Measurements from ENCODE around the gene SLC48A1. TPM values are rescaled to one million over a fixed set of nuclear protein-coding genes. Genes with fewer than 3 reads are reported as not detected.

The SLC48A1 gene
- total RNA-seq, 1 donor from 2014 or later, result 11.5 TPM

DNA sequence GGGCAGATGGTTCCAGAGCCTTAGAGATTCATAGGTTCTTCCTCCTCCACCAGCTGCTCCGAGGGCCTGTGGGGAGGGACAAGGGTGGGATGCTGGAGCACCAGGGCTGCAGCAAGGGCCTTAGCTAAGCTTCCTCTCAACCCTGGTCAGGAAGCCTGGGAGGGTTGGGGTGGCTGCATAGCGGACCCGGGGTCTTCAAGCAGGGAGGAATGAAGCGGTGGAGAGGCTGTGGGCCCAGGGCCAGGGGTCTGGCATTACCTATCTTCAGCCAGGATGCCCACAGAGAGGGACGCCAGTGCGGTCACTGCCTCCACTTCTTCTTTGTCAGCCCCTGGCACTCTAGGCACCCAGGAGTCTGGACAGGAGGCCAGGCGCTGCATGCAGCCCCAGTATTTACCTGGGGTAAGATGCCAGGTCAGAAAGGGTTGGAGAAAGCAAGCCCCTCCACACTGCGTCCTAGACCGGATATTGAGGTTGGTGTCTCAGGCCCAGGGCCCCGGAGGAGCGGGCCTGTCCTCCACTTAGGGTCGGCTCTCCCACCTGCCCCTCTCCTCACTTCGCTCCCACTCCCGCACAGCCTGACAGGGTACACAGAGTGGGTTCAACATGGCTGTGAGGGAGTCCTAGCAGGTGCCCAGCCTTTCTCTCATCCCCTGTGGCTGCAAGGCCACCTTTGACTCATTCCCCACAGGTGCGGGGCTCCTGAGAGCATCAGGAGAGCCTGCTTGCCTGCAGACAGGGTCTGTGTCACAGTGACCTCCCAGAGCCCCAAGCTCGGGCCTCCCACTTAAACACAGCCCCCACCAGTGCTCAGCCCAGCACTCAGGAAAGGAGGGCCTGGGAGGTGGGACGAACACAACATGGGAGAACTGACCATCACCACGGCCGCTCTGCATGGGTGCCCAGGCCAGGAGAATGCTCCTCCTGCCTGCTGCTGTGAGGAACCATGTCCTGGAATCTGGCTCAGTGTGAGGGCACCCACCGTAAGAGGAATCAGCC lies 11.1 kb downstream of the SLC48A1 start:
- Mint-ChIP-seq H3K36me3 (ENCODE audit: low read depth) (peaks cover 34% of the 10 kb centered on the region), H3K4me1 (ENCODE audit: low read depth) (peaks cover 3% of the 10 kb centered on the region), H3K27ac (ENCODE audit: unreplicated experiment) (no peak overlapping the region), H3K27me3 (ENCODE audit: low read depth) (no peaks in the 10 kb centered on the region), H3K9me3 (ENCODE audit: low read depth) (no peaks in the 10 kb centered on the region), H3K4me3 (ENCODE audit: unreplicated experiment) (no peak overlapping the region)
- DNase-seq (ENCODE audit: low spot score), result no peak
- TF ChIP-seq, protein P1, sequence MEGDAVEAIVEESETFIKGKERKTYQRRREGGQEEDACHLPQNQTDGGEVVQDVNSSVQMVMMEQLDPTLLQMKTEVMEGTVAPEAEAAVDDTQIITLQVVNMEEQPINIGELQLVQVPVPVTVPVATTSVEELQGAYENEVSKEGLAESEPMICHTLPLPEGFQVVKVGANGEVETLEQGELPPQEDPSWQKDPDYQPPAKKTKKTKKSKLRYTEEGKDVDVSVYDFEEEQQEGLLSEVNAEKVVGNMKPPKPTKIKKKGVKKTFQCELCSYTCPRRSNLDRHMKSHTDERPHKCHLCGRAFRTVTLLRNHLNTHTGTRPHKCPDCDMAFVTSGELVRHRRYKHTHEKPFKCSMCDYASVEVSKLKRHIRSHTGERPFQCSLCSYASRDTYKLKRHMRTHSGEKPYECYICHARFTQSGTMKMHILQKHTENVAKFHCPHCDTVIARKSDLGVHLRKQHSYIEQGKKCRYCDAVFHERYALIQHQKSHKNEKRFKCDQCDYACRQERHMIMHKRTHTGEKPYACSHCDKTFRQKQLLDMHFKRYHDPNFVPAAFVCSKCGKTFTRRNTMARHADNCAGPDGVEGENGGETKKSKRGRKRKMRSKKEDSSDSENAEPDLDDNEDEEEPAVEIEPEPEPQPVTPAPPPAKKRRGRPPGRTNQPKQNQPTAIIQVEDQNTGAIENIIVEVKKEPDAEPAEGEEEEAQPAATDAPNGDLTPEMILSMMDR (IDR thresholded peaks at IDR 0.05), result no peak

DNA sequence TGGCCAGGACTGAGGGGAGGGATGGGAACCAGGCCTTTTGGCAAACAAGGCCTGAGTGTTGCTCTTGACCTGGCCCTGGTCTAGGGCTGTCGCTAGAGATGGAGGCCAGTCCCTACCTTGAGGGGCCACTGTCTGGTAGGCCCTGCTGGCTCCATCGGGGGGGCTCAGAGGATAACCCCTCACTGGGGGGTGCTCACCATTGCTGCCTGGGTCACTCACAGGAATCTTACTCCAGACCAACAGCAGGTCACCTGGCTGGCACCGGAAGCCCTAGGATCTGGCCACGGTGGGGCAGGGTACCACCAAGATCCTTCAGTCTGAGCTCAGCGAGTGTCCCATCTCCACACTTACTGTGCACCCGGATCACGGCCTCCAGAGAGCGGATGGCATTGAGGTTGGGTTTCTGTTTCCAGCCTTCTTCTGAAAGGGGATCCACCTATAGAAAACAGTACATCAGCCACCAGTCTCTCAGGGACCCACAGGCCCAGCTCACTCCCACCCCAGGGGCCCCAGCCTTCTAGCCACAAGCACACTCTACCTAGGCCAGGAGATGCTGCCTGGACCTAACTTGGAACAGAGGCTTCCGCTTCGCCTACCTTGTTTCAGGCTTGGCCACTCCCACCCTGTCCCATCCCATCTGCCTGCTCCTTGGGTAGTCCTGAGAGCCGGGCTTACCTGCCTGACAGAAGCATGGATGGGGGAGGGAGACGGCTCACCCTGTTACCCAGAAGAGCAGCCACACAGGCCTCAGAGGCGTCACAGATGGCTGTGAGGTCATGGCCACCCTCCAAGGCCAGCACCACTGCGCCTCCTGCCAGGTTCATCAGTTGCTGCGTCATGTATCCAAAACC lies 12.2 kb downstream of the SLC48A1 start:
- Mint-ChIP-seq H3K4me1 (ENCODE audit: low read depth) (no peaks in the 10 kb centered on the region), H3K27me3 (ENCODE audit: low read depth) (no peaks in the 10 kb centered on the region), H3K4me3 (ENCODE audit: unreplicated experiment) (no peak overlapping the region), H3K36me3 (ENCODE audit: low read depth) (peaks cover 38% of the 10 kb centered on the region), H3K27ac (ENCODE audit: unreplicated experiment) (no peak overlapping the region), H3K9me3 (ENCODE audit: low read depth) (no peaks in the 10 kb centered on the region)
- TF ChIP-seq, protein P1 (IDR thresholded peaks at IDR 0.05), result no peak
- no peak for DNase-seq (ENCODE audit: low spot score)

DNA sequence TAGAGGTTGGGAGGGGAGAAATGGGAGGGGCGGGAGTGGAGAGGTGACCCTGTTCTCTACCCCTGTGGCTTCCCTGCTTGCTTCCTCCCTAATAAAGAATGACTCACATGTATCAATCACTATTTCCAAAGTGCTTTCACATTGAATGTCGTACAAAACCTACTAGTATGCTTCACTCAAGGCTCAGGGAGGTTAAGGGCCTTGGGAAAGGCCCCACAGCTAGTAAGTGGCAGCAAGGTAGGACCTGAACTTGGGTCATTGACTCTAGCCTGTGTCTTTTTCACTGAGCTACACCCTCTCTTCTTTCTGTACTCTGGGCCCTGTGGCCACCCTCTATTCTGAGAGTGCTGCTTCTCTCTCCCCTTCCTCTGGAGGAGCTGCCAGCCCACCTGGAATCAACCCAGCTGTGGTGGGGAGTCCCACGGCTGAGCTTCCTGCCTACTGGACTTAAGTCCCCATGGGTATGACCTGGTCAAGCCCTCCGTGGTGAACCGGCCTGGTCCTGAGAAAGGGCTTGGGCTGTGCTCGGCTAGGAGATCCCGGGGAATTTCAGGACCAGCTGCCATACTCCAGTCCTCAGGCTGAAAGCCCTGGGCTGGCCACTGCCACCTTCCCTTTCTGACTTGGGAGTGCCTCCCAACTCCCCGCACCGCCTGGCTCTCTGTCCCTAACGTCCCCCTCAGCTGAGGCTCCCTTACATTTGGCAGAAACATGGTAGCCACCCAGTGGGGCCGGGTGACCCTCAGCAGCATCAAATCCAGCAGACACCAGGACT lies 13.0 kb downstream of the SLC48A1 start:
- Mint-ChIP-seq H3K27ac (ENCODE audit: unreplicated experiment) (peak overlapping the region; percentile 45), H3K36me3 (ENCODE audit: low read depth) (peaks cover 45% of the 10 kb centered on the region), H3K27me3 (ENCODE audit: low read depth) (no peaks in the 10 kb centered on the region), H3K4me3 (ENCODE audit: unreplicated experiment) (no peak overlapping the region), H3K4me1 (ENCODE audit: low read depth) (no peaks in the 10 kb centered on the region), H3K9me3 (ENCODE audit: low read depth) (no peaks in the 10 kb centered on the region)
- TF ChIP-seq, protein P1 (IDR thresholded peaks at IDR 0.05), result no peak
- DNase-seq (ENCODE audit: low spot score), result no peak

DNA sequence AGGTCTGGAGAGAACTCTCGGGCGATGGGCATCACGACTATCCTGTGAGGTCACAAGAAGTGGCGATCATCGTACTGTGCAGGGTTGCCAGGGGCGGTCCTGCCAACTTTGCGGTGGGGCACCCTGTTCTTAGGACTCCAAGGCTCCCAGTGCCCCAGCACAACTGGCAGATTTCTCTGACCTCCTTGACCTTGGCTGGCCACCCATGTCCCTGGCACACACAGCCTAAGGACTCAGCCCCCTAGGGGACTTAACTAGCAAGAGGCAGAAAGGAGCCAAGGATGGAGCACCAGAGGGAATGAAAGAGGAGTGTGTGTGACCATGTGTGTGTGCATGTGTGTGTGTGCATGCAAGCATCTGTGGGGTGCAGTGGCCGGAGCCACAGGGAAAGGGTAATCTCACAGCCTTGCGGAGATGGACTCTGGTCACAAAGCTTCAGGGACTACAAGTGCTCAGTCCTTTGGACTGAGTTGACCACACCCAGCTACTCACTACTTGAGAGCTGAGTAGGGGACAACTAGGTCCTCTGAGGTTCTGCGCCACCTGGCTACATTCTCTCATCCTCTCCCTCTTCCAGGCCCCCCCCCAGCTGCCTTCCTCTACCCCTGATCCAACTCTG lies 13.7 kb downstream of the SLC48A1 start:
- Mint-ChIP-seq H3K27ac (ENCODE audit: unreplicated experiment) (peak overlapping the region; percentile 45), H3K36me3 (ENCODE audit: low read depth) (peaks cover 44% of the 10 kb centered on the region), H3K9me3 (ENCODE audit: low read depth) (no peaks in the 10 kb centered on the region), H3K4me3 (ENCODE audit: unreplicated experiment) (no peak overlapping the region), H3K27me3 (ENCODE audit: low read depth) (no peaks in the 10 kb centered on the region), H3K4me1 (ENCODE audit: low read depth) (no peaks in the 10 kb centered on the region)
- no peak for DNase-seq (ENCODE audit: low spot score)
- TF ChIP-seq, protein P1 (IDR thresholded peaks at IDR 0.05), result no peak
